Bronchial epithelial cell (primary cell): Measurements from ENCODE around the gene TMPRSS2. TPM values are rescaled to one million over a fixed set of nuclear protein-coding genes. Genes with fewer than 3 reads are reported as not detected.

Source experiments
- DNase-seq: peaks from one replicate; pipeline ENCODE4 v3.0.0-alpha.2; 2010; ENCODE audit warnings: low read depth
- FAIRE-seq: peaks from 2 replicates; lab custom pipeline; 2011; peaks lifted over from hg19 to GRCh38; lab: Jason Lieb, UNC
- H3K27me3 ChIP-seq: 2 replicates; pipeline ENCODE4 v1.5.1; 2011; ENCODE audit warnings: low read length; ENCODE audit not compliant: control insufficient read depth, insufficient read depth
- H3K36me3 ChIP-seq: 2 replicates; pipeline ENCODE4 v1.5.1; 2011; ENCODE audit warnings: low read length; ENCODE audit not compliant: control insufficient read depth, insufficient read depth
- H3K4me3 ChIP-seq: 2 replicates; pipeline ENCODE4 v1.5.1; 2011; ENCODE audit warnings: mild to moderate bottlenecking, low read depth, low read length, control low read depth
- total RNA-seq: library from RNA; depleted of rRNA; stranded (reverse); fragments of >200 nt; gene quantifications from 2 replicates; pipeline ENCODE4 v1.2.1, GENCODE V29; 2014
- TF ChIP-seq, protein P1 (sequence below): IDR thresholded peaks from 2 replicates; pipeline ENCODE4 v1.5.1; 2011; ENCODE audit warnings: mild to moderate bottlenecking, moderate library complexity, low read length, control low read depth, inconsistent platforms; ENCODE audit not compliant: insufficient read depth, severe bottlenecking

TMPRSS2 gene
- total RNA-seq, 1 donor from 2014 or later: 3.7 TPM

DNA sequence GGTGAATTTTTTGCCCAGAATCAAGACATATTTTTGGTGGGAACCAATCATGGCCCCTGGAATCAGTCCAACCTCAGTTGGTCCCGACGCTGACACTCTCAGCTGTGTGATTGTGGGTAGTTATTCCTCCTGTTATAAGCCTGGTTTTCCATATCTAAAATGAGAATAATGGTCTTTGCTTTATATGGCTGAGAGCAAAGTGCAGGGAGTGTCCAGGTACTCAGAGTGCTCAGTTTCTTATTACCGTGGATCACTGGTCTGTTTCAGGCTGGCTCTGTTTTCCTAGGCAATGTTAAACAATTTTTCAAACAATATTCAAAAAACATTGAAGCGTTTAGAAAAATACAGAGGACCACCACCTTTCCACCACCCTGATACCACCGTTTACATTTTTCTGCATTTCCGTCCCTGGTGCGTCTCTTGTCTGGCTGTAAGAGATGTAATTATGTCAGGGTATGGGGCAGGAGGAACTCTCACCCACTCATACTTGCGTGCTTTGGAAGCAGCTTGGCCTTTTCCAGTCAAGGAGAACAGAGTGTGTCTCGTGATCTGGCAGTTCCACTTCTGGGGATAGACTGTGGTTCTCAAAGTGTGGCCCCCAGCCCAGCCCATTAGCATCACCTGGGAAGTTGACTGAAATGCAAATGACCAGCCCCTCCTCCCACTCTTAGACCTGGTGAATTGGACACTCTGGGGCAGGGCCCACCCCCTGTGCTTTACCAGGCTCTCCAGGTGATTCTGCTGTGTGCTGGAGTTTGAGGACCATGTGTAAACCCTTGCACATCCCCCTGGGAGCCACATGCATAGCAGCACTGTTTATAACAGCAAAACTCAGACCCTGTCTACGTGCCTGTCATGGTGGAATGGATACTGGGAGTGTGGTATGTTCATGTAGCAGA is 75.1 kb downstream of the TMPRSS2 start:
- Histone ChIP-seq H3K4me3 (no peak overlapping the region), H3K27me3 (no peaks in the 10 kb centered on the region), H3K36me3 (no peaks in the 10 kb centered on the region)
- no peak for DNase-seq
- FAIRE-seq: no peak
- TF ChIP-seq, protein P1, sequence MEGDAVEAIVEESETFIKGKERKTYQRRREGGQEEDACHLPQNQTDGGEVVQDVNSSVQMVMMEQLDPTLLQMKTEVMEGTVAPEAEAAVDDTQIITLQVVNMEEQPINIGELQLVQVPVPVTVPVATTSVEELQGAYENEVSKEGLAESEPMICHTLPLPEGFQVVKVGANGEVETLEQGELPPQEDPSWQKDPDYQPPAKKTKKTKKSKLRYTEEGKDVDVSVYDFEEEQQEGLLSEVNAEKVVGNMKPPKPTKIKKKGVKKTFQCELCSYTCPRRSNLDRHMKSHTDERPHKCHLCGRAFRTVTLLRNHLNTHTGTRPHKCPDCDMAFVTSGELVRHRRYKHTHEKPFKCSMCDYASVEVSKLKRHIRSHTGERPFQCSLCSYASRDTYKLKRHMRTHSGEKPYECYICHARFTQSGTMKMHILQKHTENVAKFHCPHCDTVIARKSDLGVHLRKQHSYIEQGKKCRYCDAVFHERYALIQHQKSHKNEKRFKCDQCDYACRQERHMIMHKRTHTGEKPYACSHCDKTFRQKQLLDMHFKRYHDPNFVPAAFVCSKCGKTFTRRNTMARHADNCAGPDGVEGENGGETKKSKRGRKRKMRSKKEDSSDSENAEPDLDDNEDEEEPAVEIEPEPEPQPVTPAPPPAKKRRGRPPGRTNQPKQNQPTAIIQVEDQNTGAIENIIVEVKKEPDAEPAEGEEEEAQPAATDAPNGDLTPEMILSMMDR: no peak

DNA sequence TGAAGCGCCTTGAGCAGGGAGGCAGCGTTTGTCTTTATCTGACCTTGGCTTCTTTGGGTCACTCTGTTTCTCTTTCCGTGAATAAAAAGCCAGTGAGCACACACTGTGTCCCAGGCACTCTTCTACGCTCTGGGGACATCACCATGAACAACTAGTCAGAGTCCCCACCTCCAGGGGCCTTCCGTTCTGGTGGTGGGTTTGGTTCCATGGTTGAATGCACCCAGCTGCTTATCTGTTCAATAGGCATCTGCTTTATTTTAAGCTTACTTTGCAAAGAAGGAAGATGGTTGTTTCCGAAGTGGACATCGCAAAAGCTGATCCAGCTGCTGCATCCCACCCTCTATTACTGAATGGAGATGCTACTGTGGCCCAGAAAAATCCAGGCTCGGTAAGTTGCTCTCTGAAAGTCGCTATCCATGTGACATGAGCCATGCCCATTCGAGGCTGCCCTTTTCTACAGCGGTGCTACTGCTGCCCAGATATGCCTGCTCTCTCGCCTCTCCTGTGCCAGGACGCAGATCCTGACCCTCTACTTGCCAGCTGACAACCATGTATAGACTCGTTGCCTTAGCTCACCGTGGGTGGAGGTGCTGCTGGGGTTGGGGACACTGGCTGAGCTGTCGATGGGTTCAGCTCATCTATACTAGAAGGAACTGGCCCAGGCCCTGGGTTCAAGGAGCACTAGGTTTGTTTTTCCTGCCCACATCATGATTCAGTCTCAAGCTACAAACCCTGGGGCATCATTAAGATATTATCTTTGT is 76.0 kb downstream of the TMPRSS2 start:
- no peaks in the 10 kb centered on the region for H3K36me3 ChIP-seq
- FAIRE-seq (no peak), DNase-seq (no peak)

DNA sequence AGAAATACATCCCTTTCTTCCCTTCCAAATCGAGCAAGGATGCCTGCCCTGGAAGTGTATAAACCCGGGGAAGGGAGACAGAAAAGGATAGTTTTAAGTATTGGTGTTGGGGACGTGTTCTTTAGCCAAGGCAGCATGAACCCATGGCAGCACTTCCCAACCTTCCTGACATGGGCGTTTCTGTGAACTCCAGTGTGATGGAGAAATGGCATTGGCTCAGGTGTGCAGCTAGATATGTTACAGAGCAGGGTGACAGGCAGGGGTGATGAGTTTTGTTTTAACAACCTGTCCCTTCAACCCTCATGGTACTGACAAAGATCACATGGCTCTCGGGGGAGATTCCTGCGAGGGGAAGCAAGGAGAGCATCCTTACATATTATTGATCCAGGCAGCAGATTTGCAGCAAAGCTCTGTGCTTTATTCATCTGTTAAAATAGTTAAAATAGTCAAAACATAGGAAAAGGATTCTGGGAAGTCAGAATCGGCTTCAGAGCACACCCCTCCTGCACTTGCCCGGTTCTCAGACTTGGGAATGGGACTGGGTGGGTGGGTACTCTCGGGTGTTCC is 78.0 kb downstream of the TMPRSS2 start:
- DNase-seq (no peak), FAIRE-seq (no peak)
- Histone ChIP-seq H3K27me3 (peaks cover 7% of the 10 kb centered on the region), H3K4me3 (no peak overlapping the region), H3K36me3 (no peaks in the 10 kb centered on the region)
- TF ChIP-seq, protein P1: no peak

More for the DNA sequence above, 76.0 kb downstream of the TMPRSS2 start:
- peaks cover 4% of the 10 kb centered on the region for H3K27me3 ChIP-seq
- TF ChIP-seq, protein P1: no peak
- H3K4me3 ChIP-seq: no peak overlapping the region

DNA sequence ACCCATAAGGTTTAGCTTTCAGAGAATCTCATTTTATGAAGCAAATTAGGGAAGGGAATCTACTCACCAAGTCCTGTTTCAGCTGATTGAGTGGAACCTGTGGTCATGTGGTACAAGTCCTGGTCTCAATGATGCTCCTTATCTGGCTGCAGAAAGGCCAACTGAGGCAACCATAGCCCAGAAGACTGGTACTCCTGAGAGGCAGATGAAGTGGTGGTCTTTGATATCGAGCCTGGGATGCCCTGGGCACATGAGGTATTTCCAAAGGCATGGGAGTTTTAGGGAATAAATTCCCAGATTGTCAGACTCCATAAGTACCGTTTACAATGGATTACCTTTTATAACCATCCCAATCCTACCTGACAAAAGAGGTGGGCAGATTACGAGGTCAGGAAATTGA is 78.7 kb downstream of the TMPRSS2 start:
- TF ChIP-seq, protein P1: no peak
- FAIRE-seq (no peak), DNase-seq (no peak)
- Histone ChIP-seq H3K4me3 (no peak overlapping the region), H3K27me3 (peaks cover 7% of the 10 kb centered on the region), H3K36me3 (no peaks in the 10 kb centered on the region)

DNA sequence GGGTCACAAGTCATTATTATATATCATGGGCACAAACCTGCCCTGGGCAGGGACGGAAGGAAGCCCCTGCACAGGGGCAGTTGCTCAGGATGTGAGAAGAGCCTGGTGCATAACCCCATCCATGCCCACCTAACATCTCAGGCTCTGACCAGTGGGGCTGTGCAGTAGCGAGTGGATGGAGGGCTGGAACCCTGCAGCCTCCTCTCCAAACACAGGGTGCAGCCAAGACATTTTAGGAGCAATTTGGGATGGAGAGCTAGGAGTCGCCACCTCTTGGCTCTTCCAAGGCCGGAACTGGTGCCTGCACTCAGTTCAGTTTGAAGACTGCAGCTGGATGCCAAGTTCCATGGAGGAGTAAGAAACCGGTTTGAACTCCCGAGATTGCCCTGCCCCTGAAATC is 79.1 kb downstream of the TMPRSS2 start:
- FAIRE-seq (no peak), DNase-seq (no peak)
- TF ChIP-seq, protein P1: no peak
- Histone ChIP-seq H3K36me3 (no peaks in the 10 kb centered on the region), H3K4me3 (no peak overlapping the region), H3K27me3 (peaks cover 7% of the 10 kb centered on the region)
